Stomach (tissue), 9 donors: Measurements from ENCODE around the gene ZRANB2. TPM values are rescaled to one million over a fixed set of nuclear protein-coding genes. Genes with fewer than 3 reads are reported as not detected.

ENCODE experiments used
- DNase-seq, 2 donors: peaks; one replicate each; pipeline versions ENCODE4 v3.0.0 to v3.0.0-alpha.2; 2013 to 2019
- H3K27ac ChIP-seq, 5 donors: fragments of 200-600 bp in 4 of 5; sonication (generic) in 4 of 5; one replicate each; pipeline ENCODE4 v1.5.1; 2013 to 2019; ENCODE audit warnings: mild to moderate bottlenecking in 1 of 5, moderate library complexity in 1 of 5
- H3K27me3 ChIP-seq, 3 donors: fragments of 200-600 bp; sonication (generic); one replicate each; pipeline ENCODE4 v1.5.1; 2017 to 2019; ENCODE audit warnings: mixed run types in 1 of 3
- H3K36me3 ChIP-seq, 4 donors: fragments of 200-600 bp; sonication (generic); 1 replicate in 3 of 4; 2 replicates in 1 of 4; pipeline ENCODE4 v1.5.1; 2016 to 2019
- H3K4me1 ChIP-seq, 4 donors: fragments of 200-600 bp; sonication (generic); one replicate each; pipeline ENCODE4 v1.5.1; 2016 to 2019
- H3K4me3 ChIP-seq, 4 donors: fragments of 200-600 bp; sonication (generic) in 3 of 4; one replicate each; pipeline ENCODE4 v1.5.1; 2016 to 2019; ENCODE audit warnings: mild to moderate bottlenecking in 1 of 4
- H3K9me3 ChIP-seq, 4 donors: fragments of 200-600 bp; sonication (generic); one replicate each; pipeline ENCODE4 v1.5.1; 2016 to 2019
- CTCF ChIP-seq, 7 experiments: fragments of 450-650 bp in 4 of 7; fragments of 200-600 bp in 3 of 7; sonication (generic) in 3 of 7; IDR thresholded peaks; one replicate each; pipeline ENCODE4 v1.5.1; 2016 to 2019; ENCODE audit warnings: antibody characterized with exemption in 7 of 7, control low read depth in 2 of 7, mild to moderate bottlenecking in 1 of 7
- EP300 ChIP-seq: sonication (generic); formaldehyde crosslinking; IDR thresholded peaks from one replicate; pipeline ENCODE4 v1.6.1; 2017; ENCODE audit warnings: antibody characterized with exemption
- POLR2A ChIP-seq, 4 donors: fragments of 450-650 bp; IDR thresholded peaks; one replicate each; pipeline ENCODE4 v1.6.1; 2016; ENCODE audit warnings: antibody characterized with exemption in 4 of 4, control low read depth in 2 of 4, mild to moderate bottlenecking in 1 of 4, moderate library complexity in 1 of 4
- POLR2AphosphoS5 ChIP-seq, 3 donors: sonication (generic); formaldehyde crosslinking; IDR thresholded peaks; one replicate each; pipeline ENCODE4 v1.6.1; 2016; ENCODE audit warnings: antibody characterized with exemption in 3 of 3
- WGBS, 5 donors: extraction: QIAGEN DNeasy Blood & Tissue Kit in 3 of 5; methylation state at CpG; one replicate each; pipeline versions ENCODE4 v1.1.5 to v1.1.7; 2013 to 2018; 5-methylcytosine and 5-hydroxymethylcytosine counted together
- intact Hi-C: fragments of 100-400 bp; cut with DNase I; formaldehyde crosslinking; loops from one replicate; pipeline ENCODE4 v1.15.1; 2023; ENCODE audit warnings: low total_unique reads
- polyA plus RNA-seq, 3 donors: library from polyadenylated mRNA; stranded (reverse); fragments of 200-250 nt; gene quantifications; one replicate each; pipeline ENCODE4 v1.2.3, GENCODE V29; 2013
- total RNA-seq, 5 donors: library from RNA; depleted of rRNA; stranded (reverse); fragments of >200 nt; gene quantifications; one replicate each; pipeline versions ENCODE4 v1.1.0 to v1.2.3, GENCODE V29; 2014 to 2016
- donor health status: healthy with polysubstance abuse.
- donor health status: Bipolar disorder and iron deficiency.
- donor health status: healthy.

ZRANB2 gene
- total and polyA plus RNA-seq, 8 donors: 19.9 to 178 (median 41.9) TPM

GRCh38 chr1:71087713-71088112 lies 6.9 kb upstream of the ZRANB2 start:
- WGBS, 5 donors: 91 to 100% (median 95%) methylated on average over 1 of the region's 1 CpG
- peaks cover 0 to 6% (median 0%) of the 10 kb centered on the region in 3 donors for H3K27me3 ChIP-seq
- H3K36me3 ChIP-seq: no peaks in the 10 kb centered on the region
- no peaks in the 10 kb centered on the region for H3K9me3 ChIP-seq
- H3K27ac ChIP-seq: no peak overlapping the region
- H3K4me3 ChIP-seq: no peak overlapping the region
- TF ChIP-seq POLR2AphosphoS5 (IDR thresholded peaks at IDR 0.05) (no peak), POLR2A (IDR thresholded peaks at IDR 0.05) (no peak), CTCF (IDR thresholded peaks at IDR 0.05) (no peak), EP300 (no peak)
- DNase-seq: no peak
- intact Hi-C loops: no loop called here
- H3K4me1 ChIP-seq: peaks cover 0 to 5% (median 0%) of the 10 kb centered on the region in 4 donors

GRCh38 chr1:71087060-71087459 lies 6.2 kb upstream of the ZRANB2 start:
- DNase-seq: no peak
- Histone ChIP-seq H3K9me3 (no peaks in the 10 kb centered on the region), H3K27me3 (peaks cover 0 to 6% (median 0%) of the 10 kb centered on the region in 3 donors), H3K4me1 (peaks cover 0 to 5% (median 0%) of the 10 kb centered on the region in 4 donors), H3K36me3 (no peaks in the 10 kb centered on the region), H3K4me3 (no peak overlapping the region), H3K27ac (no peak overlapping the region)
- TF ChIP-seq CTCF (IDR thresholded peaks at IDR 0.05) (no peak), EP300 (no peak), POLR2AphosphoS5 (IDR thresholded peaks at IDR 0.05) (no peak), POLR2A (IDR thresholded peaks at IDR 0.05) (no peak)
- intact Hi-C loops: no loop called here

DNA sequence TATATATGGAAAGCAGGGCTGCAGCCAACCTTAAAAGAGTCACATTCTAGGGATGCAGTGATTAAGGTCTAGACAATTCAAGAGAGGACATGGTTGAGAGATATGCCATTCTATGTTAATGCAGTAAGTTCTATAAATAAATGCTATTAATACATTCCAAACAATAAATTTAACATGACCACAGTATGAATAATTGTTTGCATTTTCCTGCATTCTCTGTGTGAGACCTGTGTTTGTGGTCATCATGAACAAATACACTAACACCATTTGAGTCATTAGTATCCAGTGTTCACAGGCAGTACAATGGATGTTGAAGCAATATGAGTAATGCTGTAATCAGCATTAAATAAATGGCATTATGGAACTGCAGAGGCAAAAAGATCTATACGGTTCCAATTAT lies 5.5 kb upstream of the ZRANB2 start:
- H3K9me3 ChIP-seq: no peaks in the 10 kb centered on the region

GRCh38 chr1:71083271-71083670 lies 2.4 kb upstream of the ZRANB2 start:
- intact Hi-C loops: no loop called here
- no peaks in the 10 kb centered on the region for H3K9me3 ChIP-seq

More for the DNA sequence above, 5.5 kb upstream of the ZRANB2 start:
- Histone ChIP-seq H3K36me3 (no peaks in the 10 kb centered on the region), H3K4me3 (no peak overlapping the region), H3K27me3 (peaks cover 0 to 6% (median 0%) of the 10 kb centered on the region in 3 donors), H3K27ac (no peak overlapping the region), H3K4me1 (peaks cover 0 to 10% (median 2%) of the 10 kb centered on the region in 4 donors)
- 53 to 77% (median 67%) methylated on average over 1 of the region's 1 CpG for WGBS, 5 donors
- no peak for TF ChIP-seq EP300
- intact Hi-C loops: no loop called here
- DNase-seq: no peak

More at GRCh38 chr1:71083271-71083670, 2.4 kb upstream of the ZRANB2 start:
- peaks cover 0 to 6% (median 0%) of the 10 kb centered on the region in 3 donors for H3K27me3 ChIP-seq
- H3K4me1 ChIP-seq: peaks cover 12 to 24% (median 20%) of the 10 kb centered on the region in 4 donors
- H3K36me3 ChIP-seq: peaks cover 0 to 4% (median 3%) of the 10 kb centered on the region in 4 donors
- H3K4me3 ChIP-seq: no peak overlapping the region
- TF ChIP-seq CTCF (IDR thresholded peaks at IDR 0.05) (no peak), EP300 (no peak), POLR2AphosphoS5 (IDR thresholded peaks at IDR 0.05) (no peak), POLR2A (IDR thresholded peaks at IDR 0.05) (no peak)
- 58 to 71% (median 68%) methylated on average over 2 of the region's 2 CpGs for WGBS, 5 donors
- DNase-seq: peak in 1 of 2 donors; percentile 7
- H3K27ac ChIP-seq: no peak overlapping the region
